Measurements from ENCODE around the gene FNDC7.
"Not testable (repeated sequence)": the region's sequence is repeated elsewhere in the genome, so short reads cannot be mapped to it uniquely, and the experiment has no call there.

The FNDC7 gene

DNA sequence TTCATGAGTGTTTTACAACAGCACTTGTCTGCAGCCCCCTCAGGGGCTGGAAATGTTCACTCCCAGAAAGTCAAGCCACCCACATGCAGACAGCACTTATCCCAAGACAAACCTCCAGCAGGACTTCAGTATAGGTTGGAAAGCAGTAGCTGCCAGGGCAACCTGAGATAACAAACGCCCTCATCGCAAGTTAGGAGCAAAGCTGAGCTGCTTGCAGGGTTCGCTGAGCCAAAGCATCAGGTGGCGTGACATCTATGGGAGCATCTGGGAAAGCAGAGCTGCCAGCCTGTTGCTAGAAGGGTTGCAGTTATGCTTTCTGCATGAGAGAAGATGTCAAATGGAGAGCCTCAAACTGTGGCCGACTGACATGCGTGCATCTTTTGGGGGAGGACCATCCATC, 29.5 kb downstream of the FNDC7 start:
- DNase-seq (ENCODE audit: low read depth in 3 of 3, low spot score in 1 of 3), result no peak

DNA sequence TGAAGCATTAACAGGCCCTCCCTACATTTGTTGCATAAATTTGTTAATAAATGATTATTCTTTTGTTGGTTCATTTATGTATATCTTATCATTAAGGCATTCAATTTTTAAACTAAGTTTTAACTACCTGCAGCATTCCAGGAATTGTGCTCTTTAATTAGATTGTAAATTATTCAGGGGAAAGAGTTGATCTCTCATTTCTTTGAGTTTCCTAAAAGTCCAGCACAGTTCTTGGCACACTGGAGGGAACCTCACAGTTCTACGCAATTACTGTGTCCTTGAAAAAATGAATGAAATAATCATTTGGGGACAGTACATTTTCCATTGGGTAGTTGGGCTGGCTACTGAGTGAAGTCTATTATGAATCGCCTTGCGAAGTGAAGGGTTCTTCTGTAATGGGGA, 33.3 kb downstream of the FNDC7 start:
- no peak for DNase-seq (ENCODE audit: low read depth in 3 of 3, low spot score in 1 of 3)

DNA sequence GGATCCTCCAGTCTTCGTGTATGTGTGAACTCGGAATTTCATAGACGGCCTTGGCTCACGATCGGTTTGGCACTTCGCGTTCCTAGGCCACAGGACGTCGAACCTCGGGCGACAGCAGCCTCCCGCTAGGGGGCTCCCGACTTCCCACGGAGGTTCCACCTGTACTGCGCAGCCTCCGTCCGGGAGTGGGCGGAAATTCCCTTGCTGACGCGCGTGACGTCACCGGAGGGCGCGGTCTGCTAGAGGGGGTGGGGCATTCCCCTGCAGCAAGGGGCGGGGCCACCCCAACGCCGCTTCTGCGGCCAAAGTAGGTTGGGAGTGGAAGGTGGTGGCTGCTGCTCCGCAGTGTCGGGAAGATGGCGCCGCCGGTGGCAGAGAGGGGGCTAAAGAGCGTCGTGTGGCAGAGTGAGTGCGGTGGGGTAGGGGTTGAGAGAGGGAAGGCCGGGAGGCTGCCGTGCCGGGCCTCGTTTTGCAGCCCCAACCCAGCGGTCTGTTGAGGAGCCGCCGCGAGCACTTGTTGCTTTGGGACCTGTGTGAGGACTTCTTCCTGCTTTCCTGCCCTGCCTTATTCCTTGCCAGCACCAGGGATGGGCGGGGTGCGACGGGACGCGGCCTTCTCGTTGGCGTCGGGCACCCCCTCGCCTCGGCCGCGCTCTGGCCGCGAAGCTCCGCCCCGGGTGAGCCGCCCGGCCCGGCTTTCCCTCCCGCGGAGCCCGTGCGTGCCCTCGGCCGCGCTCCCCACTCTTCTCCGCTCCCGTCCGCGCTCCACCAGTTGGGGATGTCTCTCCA, 33.9 kb downstream of the FNDC7 start, which contains the start of gene STXBP3:
Gene STXBP3, plus strand, starts transcription at position 293 of the 789 bp plus-strand sequence. Its CDS starts 64 bp downstream, at position 357.
- DNase-seq (ENCODE audit: low read depth in 3 of 3, low spot score in 1 of 3), result peak; percentile 97 to 100 (median 100)

DNA sequence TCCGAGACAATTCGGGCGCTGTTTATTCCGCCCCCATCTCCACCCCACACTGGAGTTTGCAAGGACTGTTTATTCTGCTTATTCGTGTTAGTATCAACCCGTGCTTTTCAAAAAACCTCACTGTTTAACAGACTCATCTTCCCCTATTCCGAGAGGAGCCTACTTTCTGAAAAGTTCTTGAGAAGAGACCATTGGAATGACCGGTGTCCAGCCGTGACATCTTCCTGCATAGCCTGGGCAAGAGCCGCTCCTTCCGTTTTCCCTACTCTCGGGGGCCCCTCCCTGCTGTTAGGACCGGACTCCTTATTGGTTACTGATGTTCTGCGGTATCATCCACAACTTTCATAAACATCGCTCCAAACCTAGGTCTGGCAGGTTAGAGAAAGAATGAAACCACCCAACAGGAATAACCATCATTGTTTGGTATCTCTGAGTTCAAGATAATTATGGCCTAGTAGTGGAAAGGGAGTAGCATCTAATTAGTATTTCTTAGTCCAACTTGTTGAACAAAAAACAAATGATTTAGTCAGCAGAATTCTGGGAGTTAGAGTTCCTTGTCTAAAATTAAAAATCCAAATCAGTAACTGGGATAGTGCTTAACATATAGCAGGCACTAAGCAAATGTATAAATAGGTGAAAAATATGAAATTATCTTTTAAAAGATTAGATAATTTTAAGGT, 34.6 kb downstream of the FNDC7 start:
- DNase-seq (ENCODE audit: low read depth in 3 of 3, low spot score in 1 of 3), result peak in 1 of 3 donors; percentile 8

DNA sequence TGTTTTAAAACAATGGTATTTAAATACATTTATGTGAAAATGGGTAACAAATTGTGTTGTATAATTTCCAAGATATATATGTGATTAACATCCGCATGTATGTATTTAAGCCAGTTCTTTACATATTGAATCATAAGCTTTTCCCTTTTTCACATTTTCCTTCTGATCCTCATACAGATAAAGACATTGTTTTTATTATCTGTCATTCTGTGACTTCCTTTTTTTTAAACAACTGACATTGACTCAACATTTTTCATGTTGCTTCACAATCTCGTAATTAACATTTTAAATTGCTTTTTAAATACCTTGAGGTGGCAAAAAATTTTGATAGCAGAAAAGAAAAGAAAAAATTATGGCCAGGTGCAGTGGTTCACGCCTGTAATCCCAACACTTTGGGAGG, 35.2 kb downstream of the FNDC7 start:
- DNase-seq (ENCODE audit: low read depth in 3 of 3, low spot score in 1 of 3), result no peak

DNA sequence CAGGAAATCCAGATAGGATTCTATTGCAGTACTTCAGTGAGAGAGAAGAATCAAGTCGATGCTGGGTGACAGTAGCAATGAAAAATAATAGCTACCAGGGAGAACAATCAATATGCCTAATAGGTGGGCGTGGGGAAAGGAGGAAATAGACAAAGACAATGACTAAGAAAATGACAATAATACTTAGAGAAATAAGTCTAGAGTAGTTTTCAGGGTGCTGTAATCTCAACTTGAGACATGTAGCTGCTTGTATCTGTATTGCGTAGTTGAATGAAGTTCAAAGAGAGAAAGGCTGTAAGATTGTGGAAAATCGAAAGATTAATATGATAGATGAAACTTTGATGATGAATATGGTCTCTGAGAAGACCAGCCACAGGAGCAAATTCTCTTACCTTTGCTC, 36.4 kb downstream of the FNDC7 start:
- no peak for DNase-seq (ENCODE audit: low read depth in 3 of 3, low spot score in 1 of 3)

DNA sequence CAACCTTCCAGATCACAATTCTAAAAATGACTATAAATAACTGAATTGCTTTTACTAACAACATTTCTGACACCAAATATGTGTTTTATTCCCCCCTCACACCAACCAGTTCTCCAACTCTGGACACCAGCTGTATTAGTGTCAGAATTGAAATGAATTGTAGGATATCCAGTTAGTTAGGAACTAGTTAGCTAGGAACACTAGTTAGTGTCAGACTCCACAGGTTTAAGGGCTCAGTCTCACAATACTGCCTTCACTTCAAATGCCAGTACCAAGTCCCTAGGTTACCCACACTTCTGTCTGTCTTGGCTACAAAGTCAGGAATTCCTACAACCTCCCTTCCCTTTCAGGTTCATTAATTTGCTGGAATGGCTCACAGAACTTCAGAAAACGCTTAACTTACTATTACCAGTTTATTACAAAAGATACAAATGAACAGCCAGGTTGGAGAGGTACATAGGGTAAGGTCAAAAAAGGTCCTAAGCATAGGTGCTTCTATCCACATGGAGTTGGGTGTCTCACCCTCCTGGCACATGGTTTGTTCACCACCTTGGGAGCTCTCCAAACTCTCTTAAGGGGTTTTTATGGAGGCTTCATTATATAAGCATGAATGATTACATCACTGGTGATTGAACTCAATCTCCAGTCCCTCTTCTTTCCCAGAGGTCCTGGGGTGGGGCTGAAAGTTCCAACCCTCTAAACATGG, 37.9 kb downstream of the FNDC7 start:
- DNase-seq (ENCODE audit: low read depth in 3 of 3, low spot score in 1 of 3), result no peak

DNA sequence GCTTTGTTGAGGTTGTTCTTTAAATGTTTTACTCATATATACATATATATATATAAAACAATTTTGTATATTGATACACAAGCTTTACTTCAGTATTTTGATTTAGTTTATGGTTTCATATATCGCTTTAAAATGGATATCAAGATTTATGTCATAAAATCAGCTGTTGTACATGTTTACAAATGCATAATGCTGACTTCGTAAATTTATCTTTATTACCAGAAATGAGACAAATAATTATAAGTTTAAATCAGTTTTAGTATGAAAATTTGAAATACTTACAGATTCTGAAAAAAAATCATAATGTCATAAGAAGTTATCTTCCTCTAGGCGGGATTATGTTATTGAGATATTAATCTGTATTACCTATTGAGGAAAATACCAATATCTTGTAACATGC, 40.7 kb downstream of the FNDC7 start:
- no peak for DNase-seq (ENCODE audit: low read depth in 3 of 3, low spot score in 1 of 3)

DNA sequence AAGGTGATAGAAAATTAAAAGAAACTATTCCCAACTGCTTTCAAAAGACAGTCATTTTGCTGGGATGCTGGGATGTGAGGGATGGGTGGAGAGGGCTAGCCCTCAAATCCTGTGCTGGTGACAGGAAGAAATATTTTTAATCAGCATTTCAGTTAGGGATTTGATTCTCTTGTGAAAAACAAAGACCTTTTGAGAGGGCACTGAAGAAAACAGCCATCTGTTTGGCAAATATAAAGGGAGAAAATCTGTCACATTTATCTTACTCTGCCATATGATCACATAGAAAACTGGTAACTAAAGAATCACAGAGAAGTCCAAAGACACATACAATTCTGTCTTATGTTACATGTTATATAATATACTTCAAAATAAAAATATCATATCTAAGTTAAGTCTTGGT, 46.1 kb downstream of the FNDC7 start:
- no peak for DNase-seq (ENCODE audit: low read depth in 3 of 3, low spot score in 1 of 3)

DNA sequence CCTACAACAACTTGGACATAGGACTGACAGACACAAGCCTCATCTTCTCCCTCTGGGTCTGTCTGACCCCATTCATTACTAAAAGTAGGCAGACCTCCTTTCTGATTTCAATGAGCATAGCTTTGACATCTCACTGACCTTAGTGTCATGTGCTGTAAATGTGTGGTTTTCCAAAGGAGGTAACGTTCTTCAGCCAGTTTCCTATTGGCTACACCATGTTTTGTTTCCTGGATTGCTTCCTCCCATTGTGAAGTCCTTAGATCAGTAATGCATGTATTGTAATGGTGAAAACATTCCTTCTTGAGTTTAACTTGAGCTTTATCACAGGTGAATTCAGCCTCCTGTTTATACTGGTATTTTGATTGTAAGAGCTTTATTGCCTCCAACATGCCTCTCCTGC, 54.4 kb downstream of the FNDC7 start:
- no peak for DNase-seq (ENCODE audit: low read depth in 3 of 3, low spot score in 1 of 3)

DNA sequence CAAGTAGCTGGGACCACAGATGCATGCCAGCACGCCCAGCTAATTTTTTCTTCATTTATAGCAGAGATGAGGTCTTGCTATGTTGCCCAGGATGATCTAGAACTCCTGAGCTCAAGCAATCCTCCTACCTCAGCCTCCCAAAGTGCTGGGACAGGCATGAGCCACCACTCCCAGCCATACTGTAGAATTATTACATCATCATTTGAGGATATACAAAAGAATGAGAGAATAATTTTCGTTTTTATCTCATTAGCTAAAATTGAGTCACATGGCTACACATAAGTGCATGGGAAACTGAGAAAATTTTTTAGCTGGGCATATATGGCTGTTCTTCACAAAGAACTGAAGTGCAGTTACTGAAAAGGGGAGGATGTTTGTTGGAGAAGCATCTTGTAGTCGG, 55.0 kb downstream of the FNDC7 start:
- no peak for DNase-seq (ENCODE audit: low read depth in 3 of 3, low spot score in 1 of 3)

DNA sequence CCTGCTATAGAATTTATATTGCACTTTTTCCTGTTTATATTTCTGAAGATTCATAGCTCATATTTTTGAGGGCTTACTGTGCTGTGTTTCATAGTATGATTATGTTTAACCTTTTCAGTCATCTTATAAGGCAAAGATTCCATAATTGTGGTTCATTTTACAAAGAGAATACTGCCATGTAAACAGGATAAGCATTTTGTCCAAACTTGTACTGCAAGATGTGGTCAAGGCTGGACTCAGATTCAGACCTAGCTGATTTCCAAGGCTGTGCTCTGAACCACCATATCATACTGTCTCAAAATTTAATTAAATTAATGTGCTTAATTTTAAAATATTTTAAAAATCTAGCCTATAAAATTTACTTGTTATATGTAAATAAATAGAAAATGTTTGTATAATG, 65.1 kb downstream of the FNDC7 start:
- DNase-seq (ENCODE audit: low read depth in 3 of 3, low spot score in 1 of 3), result no peak

DNA sequence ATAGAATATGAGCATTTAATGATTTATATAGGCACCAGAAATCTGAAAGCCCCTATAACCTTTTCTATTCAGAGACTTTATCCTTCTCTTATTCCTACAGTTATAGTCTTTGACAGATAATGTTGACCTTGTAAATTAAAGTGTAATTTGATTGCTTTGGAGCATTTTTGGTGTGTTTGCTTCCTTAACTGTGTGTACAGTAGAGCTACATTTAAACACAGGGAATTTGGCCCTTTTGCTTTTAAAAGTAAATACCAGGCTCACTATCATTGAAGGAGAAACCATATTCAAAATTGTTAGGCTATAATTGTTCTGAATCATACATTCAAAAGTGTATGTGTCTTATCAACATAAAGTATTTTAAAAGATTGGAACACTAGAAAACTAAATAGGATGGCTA, 66.7 kb downstream of the FNDC7 start:
- no peak for DNase-seq (ENCODE audit: low read depth in 3 of 3, low spot score in 1 of 3)

DNA sequence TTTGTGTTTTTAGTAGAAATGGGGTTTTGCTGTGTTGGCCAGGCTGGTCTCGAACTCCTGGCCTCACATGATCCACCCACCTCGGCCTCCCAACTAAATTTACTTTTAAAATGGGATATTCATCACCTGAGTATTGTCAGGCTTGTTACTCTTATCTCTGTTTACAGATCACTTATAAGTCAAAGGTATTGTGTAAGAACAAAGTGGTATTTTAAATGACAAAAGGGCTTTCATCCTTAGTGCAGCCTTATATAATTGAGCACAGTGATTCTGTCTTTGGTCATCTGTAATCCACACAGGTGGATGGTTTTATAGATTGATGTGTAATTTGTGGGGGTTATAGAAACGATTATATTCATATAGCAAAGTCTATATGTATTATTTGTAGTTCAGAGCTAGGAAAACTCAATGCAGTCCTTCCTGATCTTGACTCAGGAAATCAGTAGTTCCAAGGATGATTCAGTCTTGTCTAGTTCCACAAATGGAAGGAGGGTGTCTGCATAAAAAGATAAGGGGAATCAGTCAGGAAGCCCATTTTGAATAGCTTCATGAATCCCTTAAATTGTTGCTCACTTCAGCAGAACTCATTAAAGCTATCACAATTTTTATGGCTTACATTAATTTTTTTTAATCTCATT, 68.3 kb downstream of the FNDC7 start:
- no peak for DNase-seq (ENCODE audit: low read depth in 3 of 3, low spot score in 1 of 3)

DNA sequence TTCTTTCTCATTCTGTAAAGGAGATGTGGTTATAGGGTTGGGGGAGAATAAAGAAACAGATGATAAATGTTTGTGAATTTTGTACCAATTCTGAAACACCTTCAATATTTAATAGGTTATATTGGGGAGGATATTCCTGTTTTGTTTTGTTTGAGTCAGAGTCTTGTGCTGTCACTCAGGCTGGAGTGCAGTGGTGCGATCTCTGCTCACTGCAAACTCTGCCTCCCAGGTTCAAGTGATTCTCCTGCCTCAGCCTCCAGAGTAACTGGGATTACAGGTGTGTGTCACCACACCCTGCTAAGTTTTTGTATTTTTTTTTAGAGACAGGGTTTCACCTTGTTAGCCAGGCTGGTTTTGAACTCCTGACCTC, 68.9 kb downstream of the FNDC7 start:
- not testable (repeated sequence) for DNase-seq (ENCODE audit: low read depth in 3 of 3, low spot score in 1 of 3)

DNA sequence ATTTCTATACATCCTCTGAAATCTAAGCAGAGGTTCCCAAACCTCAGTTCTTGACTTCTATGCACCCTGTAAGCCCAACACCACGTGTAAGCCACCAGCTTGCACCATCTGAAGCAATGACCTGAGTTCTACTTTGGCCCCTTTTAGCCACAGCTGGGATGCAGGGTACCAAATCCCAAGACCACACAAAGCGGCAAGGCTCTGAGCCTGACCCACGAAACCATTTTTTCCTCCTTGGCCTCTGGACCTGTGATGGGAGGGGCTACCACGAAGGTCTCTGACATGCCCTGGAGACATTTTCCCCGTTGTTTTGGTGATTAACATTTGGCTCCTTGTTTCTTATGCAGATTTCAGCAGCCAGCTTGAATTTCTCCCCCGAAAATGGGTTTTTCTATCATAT, 72.6 kb downstream of the FNDC7 start:
- no peak for DNase-seq (ENCODE audit: low read depth in 3 of 3, low spot score in 1 of 3)

DNA sequence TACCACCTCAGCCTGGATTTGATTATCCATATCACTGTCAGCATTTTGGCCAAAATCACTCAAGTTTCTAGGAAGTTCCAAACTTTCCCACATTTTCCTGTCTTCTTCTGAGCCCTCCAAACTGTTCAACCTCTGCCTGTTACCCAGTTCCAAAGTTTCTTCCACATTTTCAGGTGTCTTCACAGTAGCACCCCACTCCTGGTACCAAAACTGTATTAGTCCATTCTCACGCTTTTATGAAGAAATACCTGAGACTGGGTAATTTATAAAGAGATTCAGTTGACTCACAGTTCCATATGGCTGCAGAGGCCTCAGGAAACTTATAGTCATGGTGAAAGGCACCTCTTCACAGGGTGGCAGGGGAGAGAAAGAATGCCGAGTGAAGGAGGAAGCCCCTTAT, 73.2 kb downstream of the FNDC7 start:
- DNase-seq (ENCODE audit: low read depth in 3 of 3, low spot score in 1 of 3), result no peak

DNA sequence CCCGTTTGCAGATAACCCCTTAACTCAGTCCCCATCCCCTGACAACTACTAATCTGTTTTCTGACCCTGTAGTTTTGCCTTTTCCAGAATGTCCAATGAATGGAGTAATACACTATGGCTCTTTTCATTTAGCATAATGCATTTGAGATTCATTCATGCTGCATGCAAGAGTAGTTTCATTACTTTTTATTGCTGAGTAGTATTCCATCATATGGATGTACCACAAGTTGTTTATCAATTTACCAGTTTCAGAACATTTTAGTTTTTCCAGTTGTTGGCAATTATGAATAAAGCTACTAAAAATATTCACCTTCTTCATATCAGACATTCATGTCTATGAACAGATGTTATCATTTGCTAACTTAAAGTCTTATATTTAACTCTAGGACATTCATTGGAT, 79.1 kb downstream of the FNDC7 start:
- DNase-seq (ENCODE audit: low read depth in 3 of 3, low spot score in 1 of 3), result no peak

All from stimulated activated CD4-positive, alpha-beta T cell treated with anti-CD3 and anti-CD28 coated beads, TNF-alpha, amount 100 ng/mL, for 1 hour (primary cell).